Measurements from ENCODE around the gene GNA14.
"Not testable (repeated sequence)": the region's sequence is repeated elsewhere in the genome, so short reads cannot be mapped to it uniquely, and the experiment has no call there.

Gene GNA14

DNA sequence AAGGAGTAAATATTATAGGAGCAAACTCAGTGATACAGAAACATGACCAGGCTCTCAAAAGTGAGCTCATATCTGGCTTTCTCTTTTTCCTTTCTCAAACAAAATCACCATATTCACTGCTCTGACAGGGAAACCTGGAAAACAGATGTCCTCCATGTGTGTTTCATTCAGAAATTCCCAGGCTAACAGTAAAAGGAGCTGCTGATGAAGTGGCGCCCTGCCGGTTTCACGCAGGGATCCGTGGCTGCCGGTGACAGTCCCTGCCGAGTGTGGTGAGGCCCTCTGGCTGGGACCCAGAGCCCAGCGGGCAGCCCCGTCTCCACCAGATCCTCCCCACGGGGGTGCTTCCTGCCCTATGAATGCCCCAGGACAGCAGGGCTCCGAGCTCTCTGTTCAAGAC is 208.1 kb downstream of the GNA14 start:
- DNase-seq = no peak

DNA sequence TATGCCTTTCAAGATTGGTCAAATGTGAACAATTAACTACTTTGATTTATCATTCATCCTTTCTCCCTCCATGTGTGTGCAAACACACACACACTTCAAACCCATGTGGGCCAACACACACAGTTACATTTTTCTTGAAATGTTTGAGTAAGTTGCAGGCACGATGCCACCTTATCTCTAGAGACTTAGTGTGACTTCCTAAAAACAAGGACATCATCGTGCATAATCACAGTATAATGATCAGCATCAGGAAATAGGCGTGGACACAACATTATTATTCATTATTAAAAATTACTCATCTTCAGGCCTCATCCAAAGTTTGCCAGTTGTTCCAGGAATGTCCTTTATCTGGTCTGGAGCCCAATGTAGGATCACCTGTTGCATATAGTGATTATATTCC is 209.5 kb downstream of the GNA14 start:
- no peak for DNase-seq

DNA sequence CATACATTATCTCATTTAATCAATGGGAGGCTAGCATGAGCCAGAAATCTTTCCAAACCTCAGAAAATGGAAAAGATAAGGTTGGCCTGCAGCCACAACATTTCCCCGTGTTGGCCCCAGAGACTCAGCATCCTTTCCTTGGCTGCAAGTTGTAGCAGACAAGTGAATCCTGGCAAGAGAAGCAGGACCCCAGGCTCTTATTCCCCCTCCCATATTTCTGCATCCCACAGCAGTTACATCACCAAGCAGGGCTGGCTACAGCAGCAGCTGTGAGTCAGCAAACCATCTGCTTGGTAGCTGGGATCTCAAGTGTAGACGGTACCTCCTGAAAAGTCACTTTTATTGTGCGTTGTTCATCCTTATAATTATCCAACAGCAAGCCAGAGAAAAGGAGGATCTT is 212.4 kb downstream of the GNA14 start:
- DNase-seq = no peak

DNA sequence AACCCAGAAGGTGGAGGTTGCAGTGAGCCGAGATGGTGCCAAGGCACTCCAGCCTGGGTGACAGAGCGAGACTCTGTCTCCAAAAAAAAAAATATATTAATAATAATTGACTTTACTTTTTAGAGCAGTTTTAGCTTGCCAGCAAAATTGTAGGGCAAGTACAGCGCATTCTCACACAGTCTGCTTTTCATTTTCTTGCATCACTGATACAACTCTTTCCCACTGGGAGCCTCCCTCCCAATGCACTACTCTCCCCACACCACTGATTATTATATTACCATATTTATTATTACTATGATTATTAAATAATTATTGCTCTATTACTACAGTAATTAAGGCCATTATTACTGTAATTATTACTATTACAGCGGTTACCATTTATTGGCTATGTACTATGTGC is 212.8 kb downstream of the GNA14 start:
- DNase-seq = no peak

DNA sequence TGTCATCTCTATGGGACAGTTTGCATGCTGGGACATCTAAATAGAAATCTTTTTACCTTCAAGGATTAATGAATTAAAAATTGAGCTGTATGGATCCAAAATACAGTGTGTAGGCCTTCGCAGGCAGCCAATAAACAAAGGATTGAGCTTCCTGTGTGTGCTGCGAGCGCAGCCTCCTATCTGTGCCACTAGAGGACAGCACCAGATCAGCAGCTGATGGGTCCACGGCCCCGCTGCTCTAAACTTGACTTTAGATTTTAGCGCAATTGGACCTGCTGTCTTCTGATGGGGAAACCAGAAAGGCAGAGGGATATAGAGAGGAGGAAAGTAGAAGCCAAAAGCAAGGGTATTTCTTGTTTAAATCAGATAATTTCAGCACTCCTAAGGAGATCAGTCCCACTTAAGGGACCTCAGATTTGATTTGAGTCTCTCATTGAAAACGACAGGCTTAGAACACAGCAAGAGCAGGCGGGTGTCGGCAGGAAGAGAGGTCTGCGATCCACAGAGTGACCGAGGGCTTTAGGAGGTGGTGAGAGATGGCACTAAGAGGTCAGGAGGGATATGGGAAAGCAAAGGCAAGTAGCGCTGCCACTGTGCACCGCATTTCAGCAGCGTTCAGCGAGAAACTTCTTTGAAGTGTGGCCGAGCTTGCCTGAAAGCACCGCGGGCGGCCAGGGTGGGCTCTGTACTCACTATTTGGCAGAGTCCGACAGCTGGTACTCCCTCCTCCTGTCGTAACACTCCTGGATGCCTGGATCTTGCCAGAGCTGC is 214.3 kb downstream of the GNA14 start:
- no peak for DNase-seq

DNA sequence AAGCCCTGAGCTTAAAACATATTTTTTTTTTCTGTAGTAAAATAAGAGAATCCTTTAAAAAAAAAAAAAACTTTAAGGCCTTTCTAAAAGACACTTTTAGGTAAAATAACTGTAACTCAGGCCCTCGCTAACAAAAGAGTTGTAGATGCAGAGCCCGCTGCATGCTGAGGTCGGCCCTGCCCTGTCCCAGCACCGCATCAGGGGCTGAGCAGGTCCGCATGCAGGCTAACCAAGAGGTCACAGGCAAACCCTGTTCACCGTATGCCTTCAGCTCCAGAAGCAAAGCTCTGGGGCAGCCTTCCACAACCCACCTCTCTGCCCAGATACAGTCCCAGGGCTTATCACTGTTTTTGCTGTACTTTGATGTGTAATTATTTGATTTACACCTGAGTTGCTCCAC is 216.1 kb downstream of the GNA14 start:
- DNase-seq = no peak

DNA sequence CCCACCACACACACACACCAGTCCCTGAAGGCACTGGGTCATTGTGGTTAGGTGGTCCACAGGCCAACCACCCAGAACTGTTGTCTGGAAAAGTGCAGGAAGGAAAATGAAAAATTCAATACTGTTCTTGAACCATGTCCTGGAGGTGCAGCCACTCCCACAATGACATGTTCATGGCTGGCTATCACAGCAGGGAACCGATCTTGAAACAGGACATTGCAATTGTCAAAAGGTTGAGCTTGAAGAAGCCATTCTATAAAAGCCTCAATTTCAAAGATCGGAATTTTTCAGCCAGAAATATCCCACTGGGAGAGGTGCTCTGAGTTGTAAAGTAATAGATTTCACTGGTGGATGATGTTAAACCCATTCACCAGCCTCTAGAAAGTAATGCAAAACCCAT is 218.2 kb downstream of the GNA14 start:
- no peak for DNase-seq

DNA sequence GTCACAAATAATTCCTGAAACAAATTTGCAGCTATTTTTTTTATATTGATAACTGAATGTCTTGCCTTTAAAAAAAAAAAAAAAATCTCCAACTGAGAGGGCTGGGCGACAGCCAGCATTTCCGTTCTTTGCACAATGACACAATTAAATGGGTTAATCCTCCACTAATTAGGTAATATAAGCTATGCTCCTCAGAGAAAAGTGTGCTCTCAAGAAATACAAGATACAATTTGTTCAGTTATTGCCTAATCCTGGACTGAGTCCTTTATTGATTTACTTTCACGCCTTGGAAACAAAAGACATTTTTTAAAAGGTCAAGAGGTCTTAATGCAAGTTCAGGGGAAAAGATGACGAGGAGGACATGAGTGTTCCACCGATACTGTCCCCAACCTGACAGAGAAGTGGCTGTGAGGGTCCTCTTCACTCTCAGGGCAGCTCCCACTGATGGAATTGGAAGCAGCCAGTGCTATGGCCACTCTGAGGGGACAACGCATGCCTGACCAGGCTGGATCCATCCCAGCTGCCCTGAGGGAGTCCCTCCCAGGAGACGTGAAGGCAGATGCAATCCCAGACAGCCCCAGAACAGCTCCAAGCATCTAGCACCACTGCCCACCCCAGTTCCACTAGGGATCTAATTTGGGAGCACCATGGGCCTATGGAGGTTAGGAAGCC is 220.7 kb downstream of the GNA14 start:
- no peak for DNase-seq

DNA sequence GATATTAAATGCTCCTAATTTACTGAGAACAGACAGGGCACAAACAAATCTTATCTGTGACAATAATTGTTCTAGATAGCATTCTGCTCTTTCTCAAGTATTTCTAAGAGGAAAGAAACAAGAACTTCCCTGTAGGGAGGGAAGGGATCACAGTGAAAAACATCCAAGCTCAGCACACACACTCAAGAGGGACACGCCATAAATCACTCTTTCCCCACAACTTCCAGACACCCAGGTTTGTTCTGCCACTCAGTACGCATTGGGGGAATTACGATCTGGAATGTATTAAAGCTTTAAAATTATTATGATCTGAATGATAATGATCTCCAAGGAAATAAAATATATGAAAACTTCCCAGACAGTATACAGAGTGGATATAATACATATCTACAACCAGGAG is 221.4 kb downstream of the GNA14 start:
- no peak for DNase-seq

DNA sequence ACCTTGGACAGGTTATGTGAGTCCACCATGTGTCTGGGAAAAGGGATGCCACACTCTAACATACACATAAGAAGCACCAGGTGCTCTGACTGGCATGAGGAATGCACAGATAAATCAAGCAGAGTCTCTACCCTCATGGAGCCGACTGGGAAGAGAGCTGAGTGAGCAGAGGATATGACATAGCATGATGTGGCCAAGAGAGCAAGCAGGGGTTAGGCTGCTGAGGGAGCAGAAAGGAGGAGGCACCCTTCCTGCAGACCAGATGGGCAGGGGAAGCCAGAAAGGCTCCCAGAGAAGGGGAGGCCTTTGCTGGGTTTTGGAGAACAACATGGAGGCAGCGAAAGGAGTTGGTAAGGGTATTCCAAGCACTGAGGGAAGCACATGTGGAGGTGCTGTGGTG is 223.1 kb downstream of the GNA14 start:
- no peak for DNase-seq

DNA sequence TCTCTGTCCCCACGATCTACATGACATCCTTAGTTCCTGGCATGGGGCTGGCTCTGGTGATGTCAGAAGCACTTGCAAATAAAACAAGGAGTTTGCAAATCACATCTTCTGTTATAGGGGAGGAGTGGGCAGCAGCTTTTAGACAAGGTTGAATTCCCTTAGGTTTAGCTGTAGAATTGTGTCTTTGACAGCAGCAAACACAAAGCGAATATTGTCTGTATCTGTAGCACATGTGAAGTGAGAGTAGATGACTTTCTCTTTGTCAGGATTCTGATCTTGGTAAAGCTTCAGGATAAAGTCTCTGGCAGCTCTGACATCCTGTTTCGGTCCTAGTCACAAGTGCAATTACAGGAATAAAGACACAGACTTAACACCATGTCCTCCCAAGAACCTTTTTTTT is 224.3 kb downstream of the GNA14 start:
- no peak for DNase-seq

DNA sequence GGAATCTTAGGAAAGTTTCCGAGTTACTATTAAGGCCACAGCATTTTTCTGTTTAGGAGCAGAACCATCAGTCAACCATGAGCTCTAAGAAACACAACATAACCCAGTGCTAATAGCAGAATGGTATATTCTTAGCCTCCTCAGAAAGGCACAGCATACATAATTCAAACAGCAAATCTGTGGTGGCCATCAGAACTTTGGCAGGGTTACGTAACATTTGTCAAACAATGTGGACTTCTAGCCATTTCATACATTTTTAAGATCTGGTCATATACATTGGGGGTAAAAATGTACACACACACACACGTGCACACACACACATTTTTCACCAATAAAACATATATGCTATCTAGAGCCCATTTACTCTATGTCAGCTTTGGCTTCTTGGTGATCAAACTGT is 225.2 kb downstream of the GNA14 start:
- DNase-seq = no peak

DNA sequence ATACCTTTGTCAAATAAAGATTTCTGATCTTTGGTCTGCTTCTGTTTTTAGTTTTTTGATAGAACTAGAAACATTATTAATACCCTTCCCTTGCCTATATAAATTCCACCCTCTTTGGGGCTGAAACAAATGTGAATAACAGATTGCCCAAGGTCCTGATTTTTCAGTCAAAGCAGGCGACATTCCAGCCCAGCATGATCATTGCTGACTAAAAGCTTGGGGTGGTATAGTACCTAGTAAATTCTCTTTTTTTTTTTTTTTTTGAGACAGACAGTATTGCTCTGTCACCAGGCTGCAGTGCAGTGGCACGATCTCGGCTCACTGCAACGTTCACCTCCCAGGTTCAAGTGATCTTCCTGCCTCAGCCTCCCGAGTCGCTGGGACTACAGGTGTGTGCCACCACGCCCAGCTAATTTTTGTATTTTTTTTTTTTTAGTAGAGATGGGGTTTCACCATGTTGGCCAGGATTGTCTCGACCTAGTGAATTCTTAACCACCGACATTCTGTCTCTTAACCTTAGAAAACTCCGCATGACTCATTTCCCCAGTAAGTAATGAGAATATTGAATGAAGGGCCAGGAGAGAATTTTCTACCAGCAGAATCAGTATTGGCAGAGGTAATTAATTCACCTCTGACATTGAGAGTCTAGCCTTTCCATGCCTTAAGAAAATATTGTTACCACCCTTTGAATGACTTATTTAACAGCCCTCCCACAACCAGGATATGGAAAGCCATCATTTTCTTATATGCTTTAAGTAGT is 226.4 kb downstream of the GNA14 start:
- DNase-seq = no peak

DNA sequence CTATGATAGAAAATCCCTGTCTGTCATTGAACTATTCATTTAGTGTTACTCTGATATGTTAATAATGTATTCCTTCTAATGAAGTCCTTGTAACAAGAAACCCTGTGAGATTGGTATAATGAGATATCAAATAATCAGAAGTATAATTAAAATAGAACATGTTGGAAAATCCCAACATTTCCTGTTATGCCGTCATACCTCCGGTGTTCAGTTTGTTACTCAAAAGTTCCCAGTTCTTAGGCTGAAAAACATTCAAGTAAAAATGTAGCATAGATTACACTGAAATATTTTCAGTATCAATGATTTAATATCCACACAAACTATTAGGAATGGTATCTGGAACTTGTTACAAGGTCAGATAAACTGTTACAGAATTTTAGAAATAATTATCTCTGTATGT is 227.5 kb downstream of the GNA14 start:
- DNase-seq = no peak

DNA sequence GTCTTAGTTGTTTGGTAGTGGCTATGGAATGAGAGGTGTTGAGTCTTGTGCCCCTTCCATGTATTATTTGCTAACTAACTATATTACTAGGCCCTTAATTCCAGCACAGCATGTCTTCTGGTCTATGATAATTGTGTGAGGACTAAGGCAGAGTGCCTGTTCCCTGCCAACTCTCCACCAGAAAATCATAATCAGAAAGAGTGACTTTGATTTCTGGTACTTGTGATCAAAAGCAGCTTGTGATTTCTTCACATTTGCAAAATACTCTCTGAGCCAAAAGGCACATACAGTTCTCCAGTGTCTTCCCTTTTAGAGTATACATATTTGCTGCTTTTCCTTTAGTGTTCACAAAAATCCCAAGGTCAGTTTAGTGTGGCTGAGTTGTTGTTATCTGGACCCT is 229.9 kb downstream of the GNA14 start:
- no peak for DNase-seq

DNA sequence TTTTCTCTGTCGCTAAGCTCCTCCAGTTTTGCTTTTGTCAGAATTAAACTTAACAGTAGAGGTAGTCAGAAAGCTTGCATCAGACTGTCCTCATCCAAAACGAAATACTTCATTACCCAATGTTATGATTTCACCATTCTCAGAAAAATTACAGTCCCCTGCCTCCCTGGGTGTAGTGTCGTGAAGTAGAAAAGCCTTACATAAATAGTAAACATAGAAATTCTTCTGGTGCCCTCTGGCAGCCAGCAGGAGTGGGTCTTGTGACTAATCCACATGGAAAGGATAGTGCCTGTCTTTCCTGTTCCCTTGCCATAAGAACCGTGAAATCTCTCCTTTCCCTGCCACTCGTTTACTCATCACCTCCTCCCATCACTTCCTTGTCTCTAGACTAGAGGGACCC is 230.6 kb downstream of the GNA14 start:
- DNase-seq = no peak

DNA sequence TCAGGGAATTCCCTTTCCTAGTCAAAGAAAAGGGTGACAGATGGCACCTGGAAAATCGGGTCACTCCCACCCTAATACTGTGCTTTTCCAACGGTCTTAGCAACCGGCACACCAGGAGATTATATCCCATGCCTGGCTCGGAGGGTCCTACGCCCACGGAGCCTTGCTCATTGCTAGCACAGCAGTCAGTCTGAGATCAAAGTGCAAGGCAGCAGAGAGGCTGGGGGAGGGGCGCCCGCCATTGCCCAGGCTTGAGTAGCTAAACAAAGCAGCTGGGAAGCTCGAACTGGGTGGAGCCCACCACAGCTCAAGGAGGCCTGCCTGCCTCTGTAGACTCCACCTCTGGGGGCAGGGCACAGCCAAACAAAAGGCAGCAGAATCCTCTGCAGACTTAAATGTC is 239.6 kb downstream of the GNA14 start:
- DNase-seq = not testable (repeated sequence)

DNA sequence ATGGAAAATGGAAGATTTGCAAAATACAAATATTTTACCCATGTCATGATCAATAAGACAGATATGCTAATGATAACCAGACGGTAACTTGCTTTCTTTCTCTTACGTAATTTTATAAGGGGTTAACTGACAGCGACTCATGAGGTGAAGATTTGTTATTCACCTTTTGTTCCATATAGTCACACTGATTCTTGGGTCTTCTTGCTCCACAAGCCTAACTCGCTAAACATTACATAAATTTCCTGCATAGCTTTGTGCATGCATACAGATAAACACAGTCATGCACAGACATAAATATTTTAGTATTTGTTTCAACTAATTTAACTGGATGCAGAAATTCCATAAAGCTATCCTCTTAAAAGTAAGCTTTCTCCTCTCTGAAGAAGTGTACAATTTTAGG is 244.9 kb downstream of the GNA14 start:
- DNase-seq = no peak

DNA sequence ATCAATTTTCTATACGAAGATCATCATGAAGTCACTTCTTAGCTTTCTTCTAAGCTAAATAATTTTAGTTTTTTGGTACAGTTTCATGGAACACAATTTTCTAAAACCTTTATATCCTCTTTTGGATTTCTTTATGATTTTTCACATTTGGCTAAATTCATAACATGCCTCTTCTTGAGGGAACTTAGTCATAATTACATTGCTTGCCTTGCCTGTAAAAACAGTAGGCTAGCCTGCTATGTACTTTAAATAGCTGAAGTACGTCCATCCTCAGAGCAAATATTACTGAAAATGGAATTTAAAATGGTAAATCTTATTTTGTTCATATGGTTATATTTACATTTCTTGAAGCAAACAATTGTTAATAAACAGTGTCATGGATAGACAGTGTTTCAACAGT is 245.8 kb downstream of the GNA14 start:
- DNase-seq = no peak

DNA sequence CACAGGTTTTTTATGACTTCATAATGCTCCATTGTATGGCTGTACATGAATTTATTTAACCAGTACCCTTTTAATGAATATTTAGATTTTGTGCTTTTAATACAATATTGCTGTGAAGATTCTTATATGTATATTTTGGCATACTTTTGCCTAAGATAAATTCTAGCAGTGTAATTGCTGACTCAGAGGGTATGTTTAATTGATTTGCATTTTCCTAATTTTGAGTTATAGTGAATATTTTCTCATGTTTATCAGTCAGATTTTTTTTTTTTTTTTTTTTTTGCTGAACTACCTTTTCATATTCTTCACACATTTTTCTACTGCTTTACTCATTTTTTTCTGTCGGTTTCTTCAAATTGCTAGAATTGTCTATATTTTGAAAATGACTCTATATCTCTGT is 248.2 kb downstream of the GNA14 start:
- DNase-seq = no peak

DNA sequence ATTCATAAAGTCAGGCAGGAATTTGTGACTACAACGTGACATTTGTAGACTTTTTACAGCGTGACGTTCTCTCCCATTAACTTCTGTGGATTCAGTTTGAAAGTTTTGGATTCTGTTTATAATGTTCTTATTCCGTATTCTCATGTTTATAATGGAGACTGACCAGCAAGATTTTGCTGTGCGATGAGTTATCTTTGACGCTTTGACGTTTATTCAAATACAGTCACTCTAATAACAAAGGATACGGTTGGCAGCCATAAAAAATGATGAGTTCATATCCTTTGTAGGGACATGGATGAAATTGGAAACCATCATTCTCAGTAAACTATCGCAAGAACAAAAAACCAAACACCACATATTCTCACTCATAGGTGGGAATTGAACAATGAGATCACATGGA is 249.5 kb downstream of the GNA14 start:
- not testable (repeated sequence) for DNase-seq

DNA sequence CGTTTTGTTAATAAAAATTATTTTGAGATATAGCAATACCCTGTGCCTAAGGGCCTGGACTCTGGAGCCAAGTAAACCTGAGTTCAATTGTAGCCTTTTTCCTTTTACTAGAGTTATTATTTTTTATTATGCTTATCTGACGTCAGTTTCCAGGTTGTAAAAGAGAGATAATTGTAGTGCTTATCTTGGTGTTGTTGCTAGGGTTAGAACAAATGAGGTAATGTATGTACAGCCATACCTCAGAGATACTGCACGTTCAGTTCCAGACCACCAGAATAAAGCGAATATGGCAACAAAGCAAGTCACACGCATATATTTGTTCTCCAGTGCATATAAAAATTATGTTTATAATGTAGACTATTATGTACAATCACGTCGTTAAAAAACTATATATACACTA is 255.8 kb downstream of the GNA14 start:
- no peak for DNase-seq

DNA sequence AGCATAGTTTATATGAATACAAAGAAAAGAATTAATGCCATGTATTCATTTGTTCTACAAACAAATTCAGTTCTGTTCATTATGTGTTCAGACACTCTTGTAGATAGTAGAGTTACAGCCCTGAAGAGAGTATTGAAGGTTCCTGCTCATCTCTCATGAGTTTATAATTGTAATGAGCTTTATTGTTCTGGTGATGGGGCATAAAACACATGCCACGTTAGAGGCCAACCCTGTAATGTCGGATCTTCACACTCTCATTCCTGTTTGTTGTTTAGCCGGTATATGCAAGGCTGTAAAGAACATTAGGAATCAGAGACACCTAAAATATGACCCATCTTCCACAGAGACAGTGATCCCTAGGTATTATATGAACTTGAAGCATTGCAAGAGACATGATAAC is 256.3 kb downstream of the GNA14 start:
- no peak for DNase-seq

DNA sequence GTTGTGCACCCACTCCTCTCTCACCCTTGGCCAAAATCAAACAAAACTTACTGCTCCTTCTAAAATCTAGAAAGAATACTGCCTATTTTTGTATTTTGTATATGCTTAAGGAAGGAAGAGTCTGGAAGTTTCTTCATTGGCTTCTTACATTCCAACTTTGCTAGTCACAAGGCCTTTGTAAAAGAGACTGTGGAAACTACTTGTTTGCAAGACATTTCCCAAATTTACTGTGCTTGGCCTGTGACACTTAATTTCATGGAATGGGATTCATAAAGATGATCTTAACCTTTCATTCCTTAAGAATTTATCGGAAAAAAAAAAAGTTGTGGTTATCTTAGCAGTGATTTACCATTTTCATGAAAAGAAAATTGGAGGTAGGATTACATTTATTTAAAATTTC is 261.9 kb downstream of the GNA14 start:
- no peak for DNase-seq
